Left renal pelvis (tissue), 4 donors: Measurements from ENCODE around the gene SOX1. TPM values are rescaled to one million over a fixed set of nuclear protein-coding genes. Genes with fewer than 3 reads are reported as not detected.

Source experiments
- DNase-seq, 4 donors: peaks; one replicate each; pipeline ENCODE4 v3.0.0-alpha.2; 2013; ENCODE audit warnings: low read depth in 4 of 4, low spot score in 3 of 4
- polyA plus RNA-seq, 4 donors: library from polyadenylated mRNA; unstranded; fragments of 120-200 nt; gene quantifications; one replicate each; pipeline ENCODE4 v1.2.1, GENCODE V29; 2013; ENCODE audit not compliant: insufficient read length in 4 of 4

The SOX1 gene
- polyA plus RNA-seq = not detected

DNA sequence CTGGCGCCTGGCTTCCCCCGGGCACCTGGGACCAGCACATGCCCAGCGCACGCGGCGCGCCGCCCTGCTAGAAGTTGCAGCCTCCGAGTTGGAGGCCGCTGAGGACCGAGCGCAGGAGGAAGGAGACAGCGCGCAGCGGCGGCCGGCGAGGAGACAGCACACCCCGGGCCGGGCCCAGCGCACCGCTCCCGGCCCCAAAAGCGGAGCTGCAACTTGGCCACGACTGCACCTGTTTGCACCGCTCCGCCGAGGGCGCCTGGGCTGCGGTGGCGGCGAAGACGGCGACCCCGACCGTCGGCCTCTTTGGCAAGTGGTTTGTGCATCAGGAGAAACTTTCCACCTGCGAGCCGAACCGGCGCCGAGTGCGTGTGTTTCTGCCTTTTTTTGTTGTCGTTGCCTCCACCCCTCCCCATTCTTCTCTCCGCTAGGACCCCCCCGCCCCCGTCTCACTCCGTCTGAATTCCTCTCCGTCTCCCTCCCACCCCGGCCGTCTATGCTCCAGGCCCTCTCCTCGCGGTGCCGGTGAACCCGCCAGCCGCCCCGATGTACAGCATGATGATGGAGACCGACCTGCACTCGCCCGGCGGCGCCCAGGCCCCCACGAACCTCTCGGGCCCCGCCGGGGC is at the start of gene SOX1:
Gene SOX1 (plus strand): TSS at position 34 of the 626 bp plus-strand sequence. CDS start 510 bp downstream, at position 544.
- no peak for DNase-seq

- no peak for DNase-seq
Observed at GRCh38 chr13:112024577-112024976, 42.4 kb upstream of the SOX1 start.

GRCh38 chr13:112027250-112027649 is 39.7 kb upstream of the SOX1 start:
- DNase-seq = no peak

- DNase-seq = no peak
Observed at GRCh38 chr13:112028481-112028880, 38.5 kb upstream of the SOX1 start.

DNA sequence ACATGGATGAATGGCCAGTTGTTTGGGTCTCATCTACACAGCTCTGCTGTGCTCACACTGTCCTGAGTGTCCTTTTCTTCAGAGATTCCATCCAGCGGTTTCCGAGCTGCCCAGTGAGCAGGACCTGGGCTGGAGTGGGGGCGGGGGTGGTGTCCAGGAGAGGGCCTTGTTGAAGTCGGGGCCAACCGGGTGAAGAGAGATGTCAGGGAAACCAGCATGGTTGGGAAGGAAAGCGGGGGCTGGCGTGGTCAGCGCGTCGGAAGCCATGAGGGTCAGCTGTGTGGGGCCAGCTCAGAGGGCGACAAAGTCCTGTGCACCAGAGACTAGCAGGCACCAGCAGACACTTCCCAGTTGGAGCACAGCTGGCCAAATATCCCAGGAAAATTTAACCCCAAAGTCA is 37.8 kb upstream of the SOX1 start:
- DNase-seq = no peak

- DNase-seq = no peak
Observed at GRCh38 chr13:112032186-112032993, 34.6 kb upstream of the SOX1 start.

GRCh38 chr13:112034231-112034630 is 32.7 kb upstream of the SOX1 start:
- DNase-seq = no peak

- DNase-seq = no peak
Observed at GRCh38 chr13:112034846-112035245, 32.1 kb upstream of the SOX1 start.

- no peak for DNase-seq
Observed at GRCh38 chr13:112042496-112042895, 24.5 kb upstream of the SOX1 start.

- DNase-seq = no peak
Observed at GRCh38 chr13:112052213-112052612, 14.7 kb upstream of the SOX1 start.

- DNase-seq = no peak
Observed at GRCh38 chr13:112053167-112053743, 13.7 kb upstream of the SOX1 start.

DNA sequence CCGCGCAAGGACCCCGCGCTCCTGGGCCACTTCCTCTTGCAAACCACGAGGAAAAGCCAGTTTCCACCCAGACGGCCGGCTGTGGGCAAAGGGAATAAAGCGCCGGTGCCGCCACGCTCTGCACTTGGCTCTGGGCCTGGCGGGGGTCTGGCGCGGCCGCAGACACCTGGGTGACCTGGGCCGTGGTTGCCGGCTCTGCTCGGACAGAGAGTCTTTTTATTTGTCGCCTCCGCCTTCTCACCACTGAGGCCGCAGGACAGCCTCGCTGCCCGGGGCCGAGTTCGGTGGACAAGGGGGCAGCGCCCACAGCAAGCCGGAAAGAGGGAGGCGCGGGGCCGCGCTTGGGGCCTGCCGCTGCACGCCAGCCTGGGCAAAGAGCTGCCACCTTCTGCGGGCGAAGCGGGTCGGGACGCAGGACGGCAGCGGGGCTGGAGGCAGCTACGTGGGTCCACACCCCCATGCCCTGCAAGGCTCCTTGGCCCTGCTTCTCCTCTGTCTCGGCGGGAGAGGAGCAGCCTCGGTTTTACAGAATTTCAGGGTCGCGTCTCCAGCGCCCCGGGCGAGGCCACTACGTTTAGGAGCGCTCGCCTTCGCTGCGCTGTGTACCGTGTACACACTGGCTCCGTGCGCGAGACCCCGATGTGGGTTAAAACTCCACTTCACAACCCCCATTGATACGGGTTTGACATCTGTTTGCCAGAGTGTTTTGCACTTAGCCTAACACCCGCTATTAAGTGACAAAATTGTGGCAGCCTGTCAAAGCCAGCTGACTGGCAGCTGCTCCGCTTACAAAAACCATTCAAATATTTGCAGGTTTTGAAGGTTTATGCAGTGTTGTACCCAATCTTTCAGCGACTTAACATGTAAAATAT is 13.0 kb upstream of the SOX1 start:
- DNase-seq = no peak

GRCh38 chr13:112054616-112055015 is 12.3 kb upstream of the SOX1 start:
- DNase-seq = no peak

GRCh38 chr13:112055036-112055914 is 11.7 kb upstream of the SOX1 start:
- DNase-seq = no peak

- no peak for DNase-seq
Observed at GRCh38 chr13:112055915-112056269, 11.1 kb upstream of the SOX1 start.

- DNase-seq = no peak
Observed at GRCh38 chr13:112056284-112056727, 10.6 kb upstream of the SOX1 start.

- DNase-seq = no peak
Observed at GRCh38 chr13:112056739-112057438, 10.1 kb upstream of the SOX1 start.

DNA sequence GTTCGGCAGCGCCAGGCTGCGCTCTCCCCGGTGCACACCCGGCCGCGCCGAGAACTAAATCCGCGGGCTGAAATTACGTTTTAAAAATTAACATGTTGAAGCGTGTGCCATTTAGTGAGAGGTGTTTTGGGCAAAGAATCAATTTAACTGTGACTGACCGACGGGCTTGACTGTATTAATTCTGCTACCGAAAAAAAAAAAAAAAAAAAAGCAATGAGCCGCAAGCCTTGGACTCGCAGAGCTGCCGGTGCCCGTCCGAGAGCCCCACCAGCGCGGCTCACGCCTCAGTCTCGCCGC is 9.6 kb upstream of the SOX1 start:
- no peak for DNase-seq

GRCh38 chr13:112057736-112058518 is 9.0 kb upstream of the SOX1 start:
- no peak for DNase-seq
